ENCODE data around the gene MYADML2. TPM values are rescaled to one million over a fixed set of nuclear protein-coding genes. Genes with fewer than 3 reads are reported as not detected.

The MYADML2 gene
- total RNA-seq, 2 experiments from 2014 or later = not detected

DNA sequence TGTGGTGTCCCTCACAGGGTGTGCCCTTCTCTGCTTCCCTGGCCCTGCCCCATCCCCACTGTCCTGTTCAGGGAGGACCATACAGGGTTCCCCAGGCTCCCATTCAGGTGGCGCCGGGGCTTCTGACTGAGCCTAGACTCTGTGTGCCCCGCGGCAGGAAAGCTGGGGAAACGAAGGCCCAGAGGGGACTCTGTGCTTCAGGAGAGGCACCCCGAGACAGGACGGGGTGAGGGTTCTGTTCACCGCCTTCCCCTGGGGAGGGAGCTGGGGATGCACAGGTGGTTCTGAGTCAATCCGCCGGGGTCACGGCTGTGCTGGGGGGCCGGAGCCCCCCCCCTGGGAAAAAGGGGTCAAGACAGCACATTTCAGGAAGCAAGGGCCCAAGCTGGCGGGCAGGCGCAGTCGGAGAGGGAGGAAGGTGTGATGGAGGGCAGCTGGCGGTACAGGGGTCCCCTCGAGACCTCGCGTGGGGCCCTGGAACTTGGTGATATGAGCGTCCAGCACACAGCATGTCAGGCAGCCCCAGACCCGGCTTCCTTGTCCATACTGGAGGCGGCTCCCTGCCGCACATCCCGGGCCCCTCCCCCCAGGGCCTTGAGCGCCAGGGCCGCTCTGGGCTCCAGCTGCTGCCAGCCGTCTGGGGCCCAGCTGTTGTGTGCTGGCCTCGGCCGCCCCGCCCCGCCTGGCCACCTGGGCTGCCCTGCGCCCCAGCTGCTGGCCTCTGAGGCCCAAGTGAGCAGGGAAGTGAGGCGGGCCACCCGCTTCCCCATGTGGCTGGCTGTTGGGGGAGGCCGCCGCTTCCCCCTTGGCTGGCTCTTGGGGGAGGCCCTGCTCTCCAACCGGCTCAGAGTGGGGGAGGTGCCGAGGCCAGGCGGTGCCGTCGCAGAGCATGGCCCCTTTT, 19.6 kb upstream of the MYADML2 start:
- Histone ChIP-seq H3K27ac (ENCODE audit: low read depth in 1 of 2, low read length in 2 of 2) (no peak overlapping the region), H3K36me3 (ENCODE audit: insufficient read depth, low read length) (no peaks in the 10 kb centered on the region), H3K4me1 (ENCODE audit: insufficient read depth, low read length) (peaks cover 37% of the 10 kb centered on the region), H3K4me3 (ENCODE audit: low read length) (no peak overlapping the region), H3K27me3 (ENCODE audit: control insufficient read depth in 1 of 2, insufficient read depth in 2 of 2, low read length in 2 of 2) (peaks cover 9 to 12% of the 10 kb centered on the region in 2 experiments), H3K9me3 (ENCODE audit: control insufficient read depth in 1 of 2, insufficient read depth in 1 of 2, low read length in 2 of 2) (peaks cover 0 to 8% of the 10 kb centered on the region in 2 experiments)
- H3K27me3 Mint-ChIP-seq = peaks cover 5% of the 10 kb centered on the region
- no peak overlapping the region for H3K27ac Mint-ChIP-seq
- H3K9me3 Mint-ChIP-seq = no peaks in the 10 kb centered on the region
- peaks cover 15% of the 10 kb centered on the region for H3K4me1 Mint-ChIP-seq (ENCODE audit: low read depth)
- intact Hi-C loops (cut with DNase I, micrococcal nuclease) = loop anchor here in 1 of 2 experiments (10.0 kb wide), 1 partner anchor 158 kb away; no protein-coding TSS in a partner anchor
- TF ChIP-seq CTCF (IDR thresholded peaks at IDR 0.05) = no peak
- POLR2A ChIA-PET = interaction anchor here (2.3 to 3.1 kb wide), 2 partner anchors 11 to 56 kb away, joined by 15 to 26 read pairs; partner anchors contain the start of genes ASPSCR1, CENPX and LRRC45
- ATAC-seq (ENCODE audit: poor library complexity) = no peak
- no peak for DNase-seq
- peak overlapping the region; percentile 25 for H3K4me3 Mint-ChIP-seq
- H3K36me3 Mint-ChIP-seq (ENCODE audit: low read depth) = no peaks in the 10 kb centered on the region
- CTCF ChIA-PET = interaction anchor here (1.0 to 1.3 kb wide), 2 partner anchors 10 to 53 kb away, joined by 3 to 4 read pairs; partner anchors contain the start of gene ASPSCR1

DNA sequence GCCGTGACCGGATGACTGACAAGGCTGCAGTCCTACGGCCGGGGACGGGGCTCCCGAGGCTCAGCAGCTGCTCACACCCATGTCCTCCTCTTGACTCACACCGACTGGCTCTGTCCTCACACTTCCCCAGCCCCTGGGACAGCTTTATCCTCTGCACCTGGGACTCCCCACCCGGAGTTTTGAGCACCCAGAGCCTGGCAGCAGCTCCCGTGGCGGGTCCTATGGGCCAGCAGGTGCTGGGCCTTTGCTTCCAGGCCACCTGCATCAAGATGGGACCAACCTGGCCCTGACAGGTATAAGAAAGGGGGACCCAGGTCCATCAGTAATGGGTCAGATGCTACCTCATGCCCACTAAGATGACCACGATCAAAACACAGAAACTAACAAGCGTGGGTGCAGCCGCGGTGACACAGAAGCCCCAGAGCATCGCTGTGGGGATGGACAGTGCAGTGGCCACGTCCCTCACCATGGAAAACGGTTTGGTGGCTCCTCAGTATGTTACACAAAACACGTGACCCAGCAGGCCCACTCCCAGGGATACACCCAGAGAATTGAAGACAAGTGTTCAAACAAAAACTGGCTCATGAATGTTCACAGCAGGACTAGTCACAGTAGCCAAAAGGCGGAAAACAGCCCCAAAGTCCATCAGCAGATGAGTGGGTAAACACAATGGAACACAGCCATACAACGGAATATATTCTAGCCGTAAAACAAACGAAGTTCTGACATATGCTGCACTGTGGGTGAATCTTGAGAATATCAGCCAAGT, 17.2 kb upstream of the MYADML2 start:
- H3K27me3 ChIP-seq (ENCODE audit: control insufficient read depth in 1 of 2, insufficient read depth in 2 of 2, low read length in 2 of 2) = peaks cover 13 to 20% of the 10 kb centered on the region in 2 experiments
- H3K9me3 ChIP-seq (ENCODE audit: control insufficient read depth in 1 of 2, insufficient read depth in 1 of 2, low read length in 2 of 2) = peaks cover 0 to 8% of the 10 kb centered on the region in 2 experiments
- DNase-seq = no peak
- ATAC-seq (ENCODE audit: poor library complexity) = no peak
- ChIA-PET POLR2A (no interaction called here), CTCF (interaction anchor here (0.7 kb wide), 1 partner anchor 143 kb away, joined by 4 read pairs; no protein-coding TSS in a partner anchor)
- H3K27me3 Mint-ChIP-seq = peaks cover 5% of the 10 kb centered on the region
- no peaks in the 10 kb centered on the region for H3K9me3 Mint-ChIP-seq
- peaks cover 15% of the 10 kb centered on the region for H3K4me1 Mint-ChIP-seq (ENCODE audit: low read depth)
- no peaks in the 10 kb centered on the region for H3K36me3 Mint-ChIP-seq (ENCODE audit: low read depth)
- H3K36me3 ChIP-seq (ENCODE audit: insufficient read depth, low read length) = no peaks in the 10 kb centered on the region
- intact Hi-C loops (cut with DNase I, micrococcal nuclease) = loop anchor here in 1 of 2 experiments (10.0 kb wide), 1 partner anchor 161 kb away; no protein-coding TSS in a partner anchor
- H3K4me3 ChIP-seq (ENCODE audit: low read length) = no peak overlapping the region
- TF ChIP-seq CTCF (IDR thresholded peaks at IDR 0.05) = no peak
- H3K27ac ChIP-seq (ENCODE audit: low read depth in 1 of 2, low read length in 2 of 2) = no peak overlapping the region
- peak overlapping the region; percentile 23 for H3K4me3 Mint-ChIP-seq
- no peak overlapping the region for H3K27ac Mint-ChIP-seq
- peaks cover 44% of the 10 kb centered on the region for H3K4me1 ChIP-seq (ENCODE audit: insufficient read depth, low read length)

Data from CD4-positive, alpha-beta T cell (primary cell).